ENCODE results near the gene RBMXL2.

Gene RBMXL2

DNA sequence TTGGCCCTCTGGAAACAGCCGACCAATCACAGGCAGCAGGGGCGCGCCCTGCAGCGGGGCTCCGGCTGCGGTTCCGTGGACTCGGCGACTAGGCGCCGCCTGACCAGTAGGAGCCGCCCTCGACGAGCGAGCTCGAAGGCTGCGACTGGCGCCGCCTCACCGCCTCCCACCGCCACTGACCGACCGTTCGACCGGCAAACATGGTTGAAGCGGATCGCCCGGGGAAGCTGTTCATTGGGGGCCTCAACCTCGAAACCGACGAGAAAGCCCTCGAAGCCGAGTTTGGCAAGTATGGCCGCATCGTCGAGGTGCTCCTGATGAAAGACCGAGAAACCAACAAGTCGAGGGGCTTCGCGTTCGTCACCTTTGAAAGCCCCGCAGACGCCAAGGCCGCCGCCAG lies at the start of gene RBMXL2:
Gene RBMXL2 (plus strand): TSS at position 78 of the 400 bp plus-strand sequence. CDS start 123 bp downstream, at position 201.
- in situ Hi-C loops (cut with HindIII; ENCODE audit: low pct_unique_long_range_greater_than_20kb, low sequenced_read_pairs), result no loop called here

DNA sequence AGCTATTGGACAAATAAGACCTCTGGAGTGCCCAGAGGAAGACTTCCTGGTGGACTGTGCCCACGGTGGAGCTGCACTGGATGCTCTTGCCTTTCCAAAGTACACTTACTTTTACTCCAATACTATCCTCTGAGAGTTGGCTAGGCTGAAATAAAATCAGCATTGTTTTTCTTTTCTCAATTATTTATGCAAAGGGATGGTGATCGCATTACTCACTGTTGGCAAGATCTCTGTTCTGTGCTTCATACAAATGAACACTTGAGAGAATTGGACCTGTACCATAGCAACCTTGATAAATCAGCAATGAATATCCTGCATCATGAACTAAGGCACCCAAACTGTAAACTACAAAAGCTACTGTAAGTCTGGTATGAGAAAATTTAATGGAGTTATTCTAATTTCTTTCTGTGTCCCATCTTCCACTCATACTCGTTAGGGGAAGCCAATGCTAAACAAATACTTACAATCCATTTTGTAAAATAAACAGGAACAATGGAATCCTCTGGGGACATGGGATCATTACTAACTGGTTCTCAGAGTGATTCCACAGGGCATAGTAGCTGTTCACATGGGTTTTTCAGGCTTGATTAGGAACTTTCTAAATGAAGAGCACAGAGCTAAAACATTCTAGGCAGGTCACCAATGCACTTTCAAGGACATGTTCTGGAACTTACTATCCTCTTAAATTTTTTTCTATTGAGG lies 42.2 kb upstream of the RBMXL2 start:
- in situ Hi-C loops (cut with HindIII; ENCODE audit: low pct_unique_long_range_greater_than_20kb, low sequenced_read_pairs), result no loop called here
- DNase-seq (ENCODE audit: low read depth in 1 of 2, low spot score in 1 of 2), result no peak
- no peak for TF ChIP-seq JUND (IDR thresholded peaks at IDR 0.05; ENCODE audit: low read depth)

More for the DNA sequence above, at the start of gene RBMXL2:
- no peak for TF ChIP-seq JUND (IDR thresholded peaks at IDR 0.05; ENCODE audit: low read depth)
- DNase-seq (ENCODE audit: low read depth in 1 of 2, low spot score in 1 of 2), result no peak

DNA sequence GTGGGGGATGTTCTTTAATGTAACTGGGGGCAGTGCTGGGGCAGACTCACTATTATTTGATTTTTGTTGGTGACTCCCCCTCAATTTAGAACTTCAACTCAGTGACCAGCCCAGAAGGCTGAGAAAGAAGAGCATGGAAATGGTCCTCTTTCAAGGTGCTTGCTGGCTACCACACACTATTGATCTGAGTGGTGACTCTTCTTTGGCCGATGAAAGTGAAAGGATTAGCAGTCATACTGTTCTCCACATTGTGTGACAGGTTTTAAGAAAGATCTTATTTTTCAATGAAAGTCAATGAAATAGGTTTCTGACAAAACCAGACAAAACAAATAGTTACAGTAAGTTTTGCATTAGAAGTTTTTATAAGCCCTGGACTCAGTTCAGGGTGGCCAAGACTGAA lies 38.6 kb upstream of the RBMXL2 start:
- in situ Hi-C loops (cut with HindIII; ENCODE audit: low pct_unique_long_range_greater_than_20kb, low sequenced_read_pairs), result no loop called here
- DNase-seq (ENCODE audit: low read depth in 1 of 2, low spot score in 1 of 2), result no peak
- no peak for TF ChIP-seq JUND (IDR thresholded peaks at IDR 0.05; ENCODE audit: low read depth)

DNA sequence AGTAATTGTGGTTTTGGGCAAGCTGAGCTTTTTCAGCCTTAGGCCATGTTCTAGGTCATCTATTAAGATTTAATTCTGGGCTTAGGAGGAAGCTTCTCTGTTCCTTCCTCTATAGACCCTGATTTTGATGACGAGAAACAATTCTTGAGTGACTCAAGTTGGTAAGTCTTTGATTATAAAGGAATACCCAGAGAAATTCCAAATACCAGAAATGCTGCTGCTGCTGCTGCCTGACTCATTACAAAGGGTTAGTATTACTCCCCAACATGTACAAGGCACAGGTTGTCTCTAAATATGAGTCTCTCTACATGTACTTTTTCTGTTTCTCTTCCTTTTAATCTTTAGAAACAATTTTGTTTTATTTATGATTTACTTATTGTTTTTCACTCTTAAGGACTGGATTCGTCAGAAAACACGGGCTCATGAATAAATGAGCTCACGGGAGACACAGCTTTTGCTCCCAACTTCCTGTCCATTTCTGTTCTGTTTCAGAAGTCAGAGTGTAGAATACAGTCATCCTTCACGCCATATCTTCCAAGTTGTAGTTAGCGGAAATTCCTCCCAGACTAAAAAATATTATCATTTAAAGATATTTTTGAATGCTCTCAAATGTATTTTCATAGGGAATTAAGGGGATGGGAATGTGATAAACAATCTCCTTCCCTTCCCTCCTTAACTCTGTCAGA lies 31.8 kb upstream of the RBMXL2 start:
- no peak for TF ChIP-seq JUND (IDR thresholded peaks at IDR 0.05; ENCODE audit: low read depth)
- in situ Hi-C loops (cut with HindIII; ENCODE audit: low pct_unique_long_range_greater_than_20kb, low sequenced_read_pairs), result no loop called here
- no peak for DNase-seq (ENCODE audit: low read depth in 1 of 2, low spot score in 1 of 2)

DNA sequence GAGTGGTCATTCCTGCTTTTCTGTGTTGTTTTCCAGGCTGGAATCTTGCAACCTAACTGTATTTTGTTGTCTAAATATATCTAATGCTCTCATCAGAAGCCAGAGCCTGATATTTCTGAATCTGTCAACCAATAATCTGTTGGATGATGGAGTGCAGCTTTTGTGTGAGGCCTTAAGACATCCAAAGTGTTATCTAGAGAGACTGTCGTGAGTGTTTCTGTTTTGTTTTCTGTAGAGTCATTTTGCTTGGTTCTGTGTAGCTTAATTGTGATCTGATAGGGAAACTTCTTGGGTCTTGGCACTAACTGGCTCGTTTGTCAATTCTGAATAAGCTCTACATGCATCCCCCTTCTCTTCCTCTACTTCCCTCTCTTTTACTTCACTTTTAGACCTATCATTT lies 31.2 kb upstream of the RBMXL2 start:
- in situ Hi-C loops (cut with HindIII; ENCODE audit: low pct_unique_long_range_greater_than_20kb, low sequenced_read_pairs), result no loop called here
- no peak for DNase-seq (ENCODE audit: low read depth in 1 of 2, low spot score in 1 of 2)
- no peak for TF ChIP-seq JUND (IDR thresholded peaks at IDR 0.05; ENCODE audit: low read depth)

DNA sequence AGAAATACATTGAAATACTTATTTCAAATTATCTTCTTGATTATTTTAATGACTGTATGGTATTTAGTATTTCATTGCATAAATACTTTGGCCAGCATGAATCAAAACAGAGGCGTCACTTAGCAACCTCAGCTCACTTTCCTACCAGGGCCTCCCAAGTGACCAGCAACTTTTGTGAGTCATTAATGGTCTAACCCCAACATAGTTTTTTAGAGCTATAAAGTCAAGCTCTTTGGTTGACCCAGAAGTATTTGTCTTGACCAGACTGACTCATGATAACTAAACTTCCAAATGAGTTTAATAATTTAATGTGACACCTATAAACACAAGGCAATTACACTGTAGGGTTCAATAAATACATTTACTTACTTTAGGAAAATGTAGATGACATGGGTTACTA lies 27.9 kb upstream of the RBMXL2 start:
- no peak for DNase-seq (ENCODE audit: low read depth in 1 of 2, low spot score in 1 of 2)
- TF ChIP-seq JUND (IDR thresholded peaks at IDR 0.05; ENCODE audit: low read depth), result no peak
- in situ Hi-C loops (cut with HindIII; ENCODE audit: low pct_unique_long_range_greater_than_20kb, low sequenced_read_pairs), result no loop called here

DNA sequence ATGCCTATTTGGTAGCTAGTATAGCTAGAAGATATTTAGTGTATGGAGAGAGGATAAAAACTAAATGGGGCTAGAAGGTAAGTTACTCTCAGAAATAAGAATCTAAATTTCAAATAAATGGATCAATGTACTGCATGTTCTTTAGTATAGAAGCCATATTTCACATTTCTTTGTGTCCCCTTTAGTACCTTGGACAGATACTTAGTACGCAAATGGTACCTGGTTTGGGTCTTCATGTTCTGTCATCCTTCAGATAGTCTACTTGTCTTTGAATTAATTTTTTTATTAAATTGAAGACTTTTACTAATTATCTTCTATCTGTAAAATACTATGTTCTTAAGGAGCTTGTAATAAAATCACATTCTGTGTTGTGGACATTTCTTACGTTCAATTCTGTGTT lies 26.3 kb upstream of the RBMXL2 start:
- no peak for DNase-seq (ENCODE audit: low read depth in 1 of 2, low spot score in 1 of 2)
- no peak for TF ChIP-seq JUND (IDR thresholded peaks at IDR 0.05; ENCODE audit: low read depth)
- in situ Hi-C loops (cut with HindIII; ENCODE audit: low pct_unique_long_range_greater_than_20kb, low sequenced_read_pairs), result no loop called here

DNA sequence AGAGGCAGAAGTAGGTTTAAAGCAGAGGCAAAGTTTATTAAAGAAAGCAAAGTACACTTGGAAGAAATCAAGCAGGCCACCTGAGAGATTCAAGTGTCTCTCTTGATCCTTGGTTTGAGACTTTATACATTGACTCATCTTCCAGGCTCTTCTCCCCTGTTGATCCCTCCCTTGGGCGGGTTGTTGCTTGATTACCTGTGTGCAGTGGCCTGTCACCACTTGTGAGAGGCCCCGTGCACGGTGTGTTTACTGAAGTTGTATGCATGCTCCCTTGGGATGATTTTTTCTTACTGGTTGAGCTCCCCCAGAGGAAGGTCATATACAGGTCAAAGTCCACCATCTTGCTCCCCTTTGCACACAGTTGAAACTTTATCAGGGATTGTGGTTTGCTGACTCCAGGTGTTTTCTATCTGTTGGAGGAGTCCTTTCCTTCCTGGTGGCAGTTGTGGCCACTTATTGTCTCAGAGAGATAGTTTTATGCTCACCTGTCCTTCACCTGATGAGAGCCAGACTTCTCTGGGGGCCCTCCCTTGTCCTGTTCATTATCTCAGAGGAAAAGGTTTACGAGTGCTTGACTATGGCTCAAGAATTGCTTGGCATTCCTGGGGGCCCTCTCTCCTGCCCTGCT lies 16.3 kb upstream of the RBMXL2 start:
- no peak for DNase-seq (ENCODE audit: low read depth in 1 of 2, low spot score in 1 of 2)
- in situ Hi-C loops (cut with HindIII; ENCODE audit: low pct_unique_long_range_greater_than_20kb, low sequenced_read_pairs), result no loop called here
- TF ChIP-seq JUND (IDR thresholded peaks at IDR 0.05; ENCODE audit: low read depth), result no peak

DNA sequence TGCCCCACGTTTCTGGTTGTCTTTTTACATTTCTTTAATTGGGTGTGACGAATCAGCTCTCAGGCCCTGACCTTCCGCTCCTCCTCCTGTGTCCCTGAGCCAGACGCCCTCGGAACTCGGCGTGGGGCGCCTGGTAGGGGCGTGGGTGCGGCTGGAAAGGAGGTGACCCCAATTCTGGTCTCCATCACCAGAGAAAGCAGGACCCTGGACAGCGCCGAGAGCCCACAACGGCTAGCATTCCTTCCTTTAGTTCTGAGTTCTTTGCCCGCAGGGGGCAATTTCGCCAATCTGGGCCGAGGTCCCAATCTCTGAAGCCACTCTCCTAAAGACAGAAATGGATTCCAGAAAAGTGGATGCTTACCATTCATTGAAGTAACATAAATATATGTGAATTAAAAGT lies 11.7 kb upstream of the RBMXL2 start:
- in situ Hi-C loops (cut with HindIII; ENCODE audit: low pct_unique_long_range_greater_than_20kb, low sequenced_read_pairs), result no loop called here
- DNase-seq (ENCODE audit: low read depth in 1 of 2, low spot score in 1 of 2), result peak; percentile 9 to 19

DNA sequence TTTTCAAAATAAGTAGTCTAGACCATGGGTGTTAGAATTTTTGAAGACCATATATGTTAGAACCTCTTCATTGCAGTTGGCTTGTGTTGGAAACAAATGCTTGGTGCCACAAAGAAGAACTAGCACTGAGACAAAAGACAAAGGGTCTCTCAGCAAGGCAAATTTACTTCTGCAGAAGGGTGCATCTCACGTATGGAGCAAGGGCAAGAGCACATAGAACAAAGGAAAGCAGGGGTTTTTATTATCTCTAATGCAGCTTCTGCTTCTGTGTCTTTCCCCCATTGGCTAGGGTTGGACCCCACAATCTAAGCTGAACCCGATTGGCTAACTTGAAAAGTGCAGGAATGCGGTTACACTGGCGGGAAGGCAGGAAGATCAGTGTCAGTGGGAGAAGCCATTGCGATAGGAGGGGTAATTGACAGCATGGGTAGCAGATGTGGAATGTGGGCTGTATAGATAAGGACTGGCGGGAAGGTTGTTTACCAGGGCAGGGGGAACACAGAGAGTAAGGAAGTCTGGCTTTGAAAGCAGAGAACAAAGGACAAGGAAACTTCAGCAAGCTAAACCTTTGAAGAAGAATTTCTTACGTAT lies 9.2 kb upstream of the RBMXL2 start:
- no peak for TF ChIP-seq JUND (IDR thresholded peaks at IDR 0.05; ENCODE audit: low read depth)
- in situ Hi-C loops (cut with HindIII; ENCODE audit: low pct_unique_long_range_greater_than_20kb, low sequenced_read_pairs), result no loop called here

More for the DNA sequence above, 11.7 kb upstream of the RBMXL2 start:
- no peak for TF ChIP-seq JUND (IDR thresholded peaks at IDR 0.05; ENCODE audit: low read depth)

DNA sequence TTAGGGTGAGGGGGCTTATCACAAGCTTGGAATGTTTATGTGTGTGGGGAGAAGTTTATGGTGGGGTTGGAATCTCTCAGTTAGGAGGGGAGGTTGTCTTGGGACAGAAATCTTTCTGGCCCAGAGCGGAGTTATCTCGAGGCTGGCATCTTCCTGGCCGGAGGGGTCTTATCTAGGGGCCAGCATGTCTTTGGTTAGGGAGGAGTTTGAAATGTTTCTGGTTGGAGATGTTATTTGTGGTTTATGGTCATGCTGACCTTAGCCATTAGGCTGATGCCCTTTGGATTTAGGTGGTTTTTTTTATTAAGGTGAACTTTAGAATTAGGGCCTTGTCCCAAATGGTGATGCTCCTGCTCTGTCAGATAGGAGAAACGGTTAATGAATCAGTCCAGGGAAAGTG lies 7.9 kb upstream of the RBMXL2 start:
- in situ Hi-C loops (cut with HindIII; ENCODE audit: low pct_unique_long_range_greater_than_20kb, low sequenced_read_pairs), result no loop called here
- no peak for DNase-seq (ENCODE audit: low read depth in 1 of 2, low spot score in 1 of 2)
- no peak for TF ChIP-seq JUND (IDR thresholded peaks at IDR 0.05; ENCODE audit: low read depth)

More for the DNA sequence above, 9.2 kb upstream of the RBMXL2 start:
- DNase-seq (ENCODE audit: low read depth in 1 of 2, low spot score in 1 of 2), result no peak

DNA sequence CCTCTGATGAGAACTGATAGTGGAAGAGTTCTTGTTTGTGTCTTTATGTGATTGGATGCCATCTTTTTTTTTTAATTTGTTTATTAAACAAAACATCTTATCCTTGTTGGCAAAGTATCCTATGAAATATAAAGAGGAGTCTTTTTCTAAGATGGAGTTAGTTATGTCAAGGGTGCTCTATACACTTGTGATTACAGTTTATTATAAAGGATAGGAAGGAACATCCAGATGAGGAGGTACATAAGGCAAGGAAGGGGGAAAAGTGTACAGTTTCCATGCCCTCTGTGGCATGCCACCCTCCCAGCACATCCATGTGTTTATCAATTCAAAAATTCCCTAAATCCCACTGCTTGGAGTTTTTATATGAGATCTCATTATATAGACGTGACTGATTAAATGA lies 7.4 kb upstream of the RBMXL2 start:
- DNase-seq (ENCODE audit: low read depth in 1 of 2, low spot score in 1 of 2), result no peak
- TF ChIP-seq JUND (IDR thresholded peaks at IDR 0.05; ENCODE audit: low read depth), result no peak
- in situ Hi-C loops (cut with HindIII; ENCODE audit: low pct_unique_long_range_greater_than_20kb, low sequenced_read_pairs), result no loop called here
